GM12878 (cell line): ENCODE results near the gene NPTN. TPM values are rescaled to one million over a fixed set of nuclear protein-coding genes. Genes with fewer than 3 reads are reported as not detected.

Source experiments
- ATAC-seq: fragments of 200-7000 bp; cut with Tn5 transposase; 3 replicates; pipeline ENCODE4 v1.9.1; 2020; ENCODE audit warnings: mild to moderate bottlenecking, moderate library complexity
- BruUV-seq: library from RNA; stranded (reverse); fragments of 400-500 nt; replicated peaks from 2 replicates; lab custom pipeline; 2021; lab: Mats Ljungman, UMichigan
- CTCF ChIA-PET: fragments of 300-600 bp; sonication (Branson Sonifier 250); formaldehyde crosslinking; extraction: SDS; loops from one replicate; lab custom pipeline; 2021; ENCODE audit warnings: inconsistent platforms; lab: Yijun Ruan, JAX
- POLR2A ChIA-PET: fragments of 350-600 bp; formaldehyde crosslinking; extraction: SDS; loops from one replicate; lab custom pipeline; 2021; ENCODE audit warnings: inconsistent platforms; lab: Charles Lee
- RAD21 ChIA-PET: fragments of 300-600 bp; sonication (Branson Sonifier 250); formaldehyde crosslinking; loops from one replicate; lab custom pipeline; 2023; ENCODE audit warnings: antibody characterized with exemption; ENCODE audit not compliant: unreplicated experiment; lab: Charles Lee
- SMC1A ChIA-PET: fragments of 300-600 bp; sonication (Branson Sonifier 250); formaldehyde crosslinking; loops from one replicate; lab custom pipeline; 2023; ENCODE audit not compliant: unreplicated experiment, uncharacterized antibody; lab: Charles Lee
- DNase-seq: peaks from one replicate; pipeline ENCODE4 v3.0.0-alpha.2; 2011; ENCODE audit warnings: low read depth, low spot score
- FAIRE-seq: peaks from 3 replicates; lab custom pipeline; 2011; peaks lifted over from hg19 to GRCh38; lab: Jason Lieb, UNC
- H2AFZ ChIP-seq: 2 replicates; pipeline ENCODE4 v1.6.0; 2011; ENCODE audit warnings: low read depth, low read length, control low read depth; ENCODE audit not compliant: control insufficient read depth
- H3K27ac ChIP-seq: 2 replicates; pipeline ENCODE4 v1.5.1; 2011; ENCODE audit warnings: control low read depth; ENCODE audit not compliant: control insufficient read depth, insufficient read depth
- H3K27me3 ChIP-seq, 2 experiments: replicated peaks in 1 of 2; 2 replicates each; pipeline versions ENCODE4 v1.6.0 to v1.6.1; 2011; ENCODE audit warnings: low read length in 1 of 2; ENCODE audit not compliant: control insufficient read depth in 2 of 2, insufficient read depth in 2 of 2
- H3K36me3 ChIP-seq, 2 experiments: 2 replicates each; pipeline ENCODE4 v1.5.1; 2011; ENCODE audit warnings: low read length in 1 of 2; ENCODE audit not compliant: control insufficient read depth in 2 of 2, insufficient read depth in 2 of 2
- H3K4me1 ChIP-seq: 2 replicates; pipeline ENCODE4 v1.6.1; 2011; ENCODE audit warnings: mild to moderate bottlenecking, low read length, moderate library complexity, mixed read lengths; ENCODE audit not compliant: control insufficient read depth, insufficient read depth
- H3K4me2 ChIP-seq: 2 replicates; pipeline ENCODE4 v1.6.0; 2011; ENCODE audit warnings: control low read depth; ENCODE audit not compliant: control insufficient read depth, insufficient read depth
- H3K4me3 ChIP-seq: fragments of 200-600 bp; sonication (generic); 2 replicates; pipeline ENCODE4 v1.5.1; 2016
- H3K79me2 ChIP-seq: 2 replicates; pipeline ENCODE4 v1.6.0; 2011; ENCODE audit warnings: low read length; ENCODE audit not compliant: control insufficient read depth, insufficient read depth
- H3K9ac ChIP-seq: 2 replicates; pipeline ENCODE4 v1.8.0; 2011; ENCODE audit warnings: low read length, control low read depth, mixed read lengths; ENCODE audit not compliant: control insufficient read depth, insufficient read depth
- H3K9me3 ChIP-seq: replicated peaks from 3 replicates; pipeline ENCODE4 v1.5.1; 2011; ENCODE audit warnings: mild to moderate bottlenecking, low read length; ENCODE audit not compliant: control insufficient read depth, insufficient read depth
- H4K20me1 ChIP-seq: 2 replicates; pipeline ENCODE4 v1.6.0; 2011; ENCODE audit not compliant: control insufficient read depth, insufficient read depth
- FOXK2 ChIP-seq: fragments of 450-650 bp; IDR thresholded peaks from 2 replicates; pipeline ENCODE4 v1.6.1; 2017; ENCODE audit warnings: mild to moderate bottlenecking, moderate library complexity
- NFIC ChIP-seq: IDR thresholded peaks from 2 replicates; pipeline ENCODE4 v1.6.1; 2012; ENCODE audit warnings: low read depth, mild to moderate bottlenecking, inconsistent platforms, low read length, moderate library complexity
- PAX5 ChIP-seq: IDR thresholded peaks from 2 replicates; pipeline ENCODE4 v1.6.1; 2011; ENCODE audit warnings: low read depth, low read length, borderline replicate concordance
- RAD51 ChIP-seq: fragments of 450-650 bp; IDR thresholded peaks from 2 replicates; pipeline ENCODE4 v1.6.1; 2016; ENCODE audit warnings: moderate library complexity, mild to moderate bottlenecking, inconsistent platforms
- ZNF622 ChIP-seq: fragments of 450-650 bp; IDR thresholded peaks from 2 replicates; pipeline ENCODE4 v1.6.1; 2017; ENCODE audit warnings: mild to moderate bottlenecking, inconsistent platforms
- WGBS: methylation state at CpG from one replicate; pipeline ENCODE4 v1.1.6; 2016; ENCODE audit warnings: low lambda C conversion rate; ENCODE audit not compliant: insufficient replicate concordance, insufficient coverage; ENCODE audit errors: missing lambda C conversion rate; 5-methylcytosine and 5-hydroxymethylcytosine counted together
- in situ Hi-C: fragments of 300-500 bp; cut with MboI; formaldehyde crosslinking; loops from 9 replicates; pipeline ENCODE4 v1.14.3; 2018; ENCODE audit warnings: mixed read lengths
- intact Hi-C: fragments of 100-400 bp; cut with micrococcal nuclease; formaldehyde crosslinking; loops from one replicate; pipeline ENCODE4 v1.14.2; 2022; ENCODE audit not compliant: unreplicated experiment
- polyA plus RNA-seq, 11 experiments: library from polyadenylated mRNA; depleted of rRNA in 4 of 11; unstranded in 6 of 11; stranded (reverse) in 5 of 11; fragments of >200 nt; fragmentation: Nextera tagmentation in 4 of 11; fragmentation: Illumina TruSeq in 1 of 11; extraction: Ambion mirVana in 4 of 11; extraction: Trizol in 1 of 11; gene quantifications; 1 replicate in 1 of 11; 2 replicates in 10 of 11; pipeline versions ENCODE4 v1.2.1 to v1.2.3, GENCODE V29; 2011 to 2016; ENCODE audit warnings: inconsistent platforms in 2 of 11, missing spikeins in 2 of 11, low read depth in 1 of 11
- total RNA-seq, 4 experiments: library from RNA; depleted of rRNA in 3 of 4; stranded (reverse); fragments of >200 nt in 3 of 4; fragmentation: Illumina TruSeq in 1 of 4; extraction: Trizol in 1 of 4; gene quantifications; 2 replicates each; pipeline versions ENCODE4 v1.2.1 to v1.2.3, GENCODE V29; 2013 to 2021
- TF ChIP-seq, protein P1 (sequence below): fragments of 450-650 bp; IDR thresholded peaks from 2 replicates; pipeline ENCODE4 v1.6.1; 2017; ENCODE audit warnings: low read depth, mild to moderate bottlenecking, moderate library complexity

NPTN gene
- total and polyA plus RNA-seq, 10 of the 15 experiments (the other 5 are each of a cell fraction or from before 2014, with no cell fraction given) = 17.8 to 79.1 (median 41.7) TPM

DNA sequence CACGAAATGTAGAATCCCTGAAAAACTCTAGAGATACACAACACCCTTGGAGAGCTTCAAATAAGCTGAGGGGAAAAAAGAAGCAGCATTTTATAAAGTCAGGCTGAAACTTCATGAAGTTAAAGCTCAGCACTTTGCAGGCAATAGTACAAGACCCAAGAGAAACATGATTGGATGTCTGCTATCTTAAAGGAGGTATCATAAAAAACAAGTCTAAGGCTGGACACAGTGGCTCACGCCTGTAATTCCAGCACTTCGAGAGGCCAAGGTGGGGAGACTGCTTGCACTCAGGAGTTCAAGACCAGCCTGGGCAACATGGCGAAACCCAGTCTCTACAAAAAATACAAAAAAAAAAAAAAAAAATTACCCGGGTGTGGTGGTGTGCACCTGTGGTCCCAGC lies 42.9 kb downstream of the NPTN start:
- TF ChIP-seq NFIC = no peak
- no peak for TF ChIP-seq PAX5
- no peak for TF ChIP-seq FOXK2
- no peak for TF ChIP-seq RAD51
- TF ChIP-seq ZNF622 = no peak
- TF ChIP-seq, protein P1, sequence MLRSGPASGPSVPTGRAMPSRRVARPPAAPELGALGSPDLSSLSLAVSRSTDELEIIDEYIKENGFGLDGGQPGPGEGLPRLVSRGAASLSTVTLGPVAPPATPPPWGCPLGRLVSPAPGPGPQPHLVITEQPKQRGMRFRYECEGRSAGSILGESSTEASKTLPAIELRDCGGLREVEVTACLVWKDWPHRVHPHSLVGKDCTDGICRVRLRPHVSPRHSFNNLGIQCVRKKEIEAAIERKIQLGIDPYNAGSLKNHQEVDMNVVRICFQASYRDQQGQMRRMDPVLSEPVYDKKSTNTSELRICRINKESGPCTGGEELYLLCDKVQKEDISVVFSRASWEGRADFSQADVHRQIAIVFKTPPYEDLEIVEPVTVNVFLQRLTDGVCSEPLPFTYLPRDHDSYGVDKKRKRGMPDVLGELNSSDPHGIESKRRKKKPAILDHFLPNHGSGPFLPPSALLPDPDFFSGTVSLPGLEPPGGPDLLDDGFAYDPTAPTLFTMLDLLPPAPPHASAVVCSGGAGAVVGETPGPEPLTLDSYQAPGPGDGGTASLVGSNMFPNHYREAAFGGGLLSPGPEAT = no peak
- intact Hi-C loops = no loop called here
- CTCF ChIA-PET = interaction anchor here (1.4 to 3.8 kb wide), 3 partner anchors 45 to 110 kb away, joined by 4 to 21 read pairs (median 4); no protein-coding TSS in a partner anchor

More for the DNA sequence above, 42.9 kb downstream of the NPTN start:
- peaks cover 3% of the 10 kb centered on the region for H3K79me2 ChIP-seq
- no peak overlapping the region for H3K27ac ChIP-seq
- no peak overlapping the region for H3K9ac ChIP-seq
- ChIA-PET RAD21 (no interaction called here), SMC1A (interaction anchor here (0.9 to 1.5 kb wide), 5 partner anchors 9 to 46 kb away, joined by 3 to 5 read pairs (median 3); no protein-coding TSS in a partner anchor), POLR2A (interaction anchor here (0.7 kb wide), 1 partner anchor 15 kb away, joined by 4 read pairs; no protein-coding TSS in a partner anchor)
- H3K9me3 ChIP-seq = no peaks in the 10 kb centered on the region
- peaks cover 0 to 22% of the 10 kb centered on the region in 2 experiments; a peak in 3 of 4 replicates for H3K36me3 ChIP-seq
- H3K4me2 ChIP-seq = no peak overlapping the region
- no peak overlapping the region for H2AFZ ChIP-seq
- WGBS = 95% methylated on average over 3 of the region's 5 CpGs
- no peaks in the 10 kb centered on the region for H3K27me3 ChIP-seq
- DNase-seq = no peak
- H3K4me3 ChIP-seq = no peak overlapping the region
- no peaks in the 10 kb centered on the region for H4K20me1 ChIP-seq
- FAIRE-seq = no peak
- BruUV-seq = no TSS peak
- H3K4me1 ChIP-seq = no peaks in the 10 kb centered on the region
- in situ Hi-C loops = no loop called here
- no peak for ATAC-seq
